ENCODE data around the gene VMO1.

VMO1 gene

GRCh38 chr17:4753392-4753791 is 32.8 kb downstream of the VMO1 start:
- no peak overlapping the region for H3K27ac ChIP-seq
- TF ChIP-seq ZFX (IDR thresholded peaks at IDR 0.05; ENCODE audit: borderline replicate concordance) (no peak), CTCF (IDR thresholded peaks at IDR 0.05) (no peak)

GRCh38 chr17:4751932-4752331 is 34.2 kb downstream of the VMO1 start:
- H3K27ac ChIP-seq, result no peak overlapping the region
- TF ChIP-seq CTCF (IDR thresholded peaks at IDR 0.05) (no peak), ZFX (IDR thresholded peaks at IDR 0.05; ENCODE audit: borderline replicate concordance) (no peak)

- no peak overlapping the region for H3K27ac ChIP-seq
- TF ChIP-seq ZFX (IDR thresholded peaks at IDR 0.05; ENCODE audit: borderline replicate concordance) (no peak), CTCF (IDR thresholded peaks at IDR 0.05) (no peak)
Observed at GRCh38 chr17:4750606-4751005, 35.6 kb downstream of the VMO1 start.

- TF ChIP-seq ZFX (IDR thresholded peaks at IDR 0.05; ENCODE audit: borderline replicate concordance), result no peak
- no peak for TF ChIP-seq CTCF (IDR thresholded peaks at IDR 0.05)
- no peak overlapping the region for H3K27ac ChIP-seq
Observed at GRCh38 chr17:4748686-4749085, 37.5 kb downstream of the VMO1 start.

- no peak for TF ChIP-seq ZFX (IDR thresholded peaks at IDR 0.05; ENCODE audit: borderline replicate concordance)
- no peak for TF ChIP-seq CTCF (IDR thresholded peaks at IDR 0.05)
- H3K27ac ChIP-seq, result no peak overlapping the region
Observed at GRCh38 chr17:4747847-4748246, 38.3 kb downstream of the VMO1 start.

- no peak overlapping the region for H3K27ac ChIP-seq
- TF ChIP-seq ZFX (IDR thresholded peaks at IDR 0.05; ENCODE audit: borderline replicate concordance) (no peak), CTCF (IDR thresholded peaks at IDR 0.05) (no peak)
Observed at GRCh38 chr17:4744999-4745969, 40.9 kb downstream of the VMO1 start.

- TF ChIP-seq CTCF (IDR thresholded peaks at IDR 0.05), result no peak
- no peak for TF ChIP-seq ZFX (IDR thresholded peaks at IDR 0.05; ENCODE audit: borderline replicate concordance)
- no peak overlapping the region for H3K27ac ChIP-seq
Observed at GRCh38 chr17:4743898-4744297, 42.3 kb downstream of the VMO1 start.

All from 22Rv1 (cell line).